ENCODE data around the gene AFAP1L2.

AFAP1L2 gene

GRCh38 chr10:114420811-114421485 lies 16.6 kb upstream of the AFAP1L2 start:
- DNase-seq: no peak
- Histone ChIP-seq H3K79me2 (ENCODE audit: low read length) (no peaks in the 10 kb centered on the region), H4K20me1 (ENCODE audit: insufficient read depth, low read length) (no peaks in the 10 kb centered on the region), H3K4me1 (ENCODE audit: low read length) (no peaks in the 10 kb centered on the region), H3K4me3 (ENCODE audit: low read length) (no peak overlapping the region), H3K9ac (ENCODE audit: low read length) (no peak overlapping the region), H3K36me3 (replicated peaks; ENCODE audit: insufficient read depth, low read length) (no peaks in the 10 kb centered on the region), H3K9me3 (replicated peaks; ENCODE audit: insufficient read depth, low read length) (no peaks in the 10 kb centered on the region), H3K4me2 (ENCODE audit: low read depth, low read length) (no peak overlapping the region), H3K27me3 (replicated peaks; ENCODE audit: insufficient read depth, low read length) (no peaks in the 10 kb centered on the region), H2AFZ (ENCODE audit: low read length) (no peak overlapping the region), H3K27ac (ENCODE audit: low read length) (no peak overlapping the region), H3K9me2 (replicated peaks; ENCODE audit: insufficient read depth, low read length) (no peaks in the 10 kb centered on the region), H3F3A (ENCODE audit: insufficient read depth, low read length) (no peaks in the 10 kb centered on the region)
- TF ChIP-seq EZH2phosphoT487 (IDR thresholded peaks at IDR 0.05; ENCODE audit: low read length) (no peak), EZH2 (optimal IDR thresholded peaks at IDR 0.05; ENCODE audit: low read depth, low read length) (no peak)
- TF ChIP-seq, protein P1, sequence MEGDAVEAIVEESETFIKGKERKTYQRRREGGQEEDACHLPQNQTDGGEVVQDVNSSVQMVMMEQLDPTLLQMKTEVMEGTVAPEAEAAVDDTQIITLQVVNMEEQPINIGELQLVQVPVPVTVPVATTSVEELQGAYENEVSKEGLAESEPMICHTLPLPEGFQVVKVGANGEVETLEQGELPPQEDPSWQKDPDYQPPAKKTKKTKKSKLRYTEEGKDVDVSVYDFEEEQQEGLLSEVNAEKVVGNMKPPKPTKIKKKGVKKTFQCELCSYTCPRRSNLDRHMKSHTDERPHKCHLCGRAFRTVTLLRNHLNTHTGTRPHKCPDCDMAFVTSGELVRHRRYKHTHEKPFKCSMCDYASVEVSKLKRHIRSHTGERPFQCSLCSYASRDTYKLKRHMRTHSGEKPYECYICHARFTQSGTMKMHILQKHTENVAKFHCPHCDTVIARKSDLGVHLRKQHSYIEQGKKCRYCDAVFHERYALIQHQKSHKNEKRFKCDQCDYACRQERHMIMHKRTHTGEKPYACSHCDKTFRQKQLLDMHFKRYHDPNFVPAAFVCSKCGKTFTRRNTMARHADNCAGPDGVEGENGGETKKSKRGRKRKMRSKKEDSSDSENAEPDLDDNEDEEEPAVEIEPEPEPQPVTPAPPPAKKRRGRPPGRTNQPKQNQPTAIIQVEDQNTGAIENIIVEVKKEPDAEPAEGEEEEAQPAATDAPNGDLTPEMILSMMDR (IDR thresholded peaks at IDR 0.05; ENCODE audit: low read length): no peak

DNA sequence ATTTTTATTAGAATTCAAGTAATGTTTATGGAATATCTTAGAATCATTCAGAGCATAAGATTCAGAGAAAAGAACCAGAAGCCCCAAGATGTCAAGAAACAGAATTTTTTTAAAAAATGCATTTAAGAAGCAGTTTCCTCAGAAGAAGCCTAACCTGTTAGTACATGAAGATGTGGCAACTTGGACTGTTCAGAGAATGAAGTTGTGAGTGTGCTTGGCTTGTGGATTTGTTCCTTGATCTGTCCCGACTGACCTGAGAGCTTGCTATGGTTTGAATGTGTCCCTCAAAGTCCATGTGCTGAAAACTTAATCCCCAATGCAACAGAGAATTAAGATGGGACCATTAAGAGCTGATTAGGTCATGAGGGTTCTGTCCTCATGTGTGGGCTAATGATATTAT lies 13.8 kb upstream of the AFAP1L2 start:
- no peak for DNase-seq
- no peaks in the 10 kb centered on the region for H4K20me1 ChIP-seq (ENCODE audit: insufficient read depth, low read length)
- H3K4me1 ChIP-seq (ENCODE audit: low read length): no peaks in the 10 kb centered on the region
- no peaks in the 10 kb centered on the region for H3K9me2 ChIP-seq (replicated peaks; ENCODE audit: insufficient read depth, low read length)
- TF ChIP-seq, protein P1 (IDR thresholded peaks at IDR 0.05; ENCODE audit: low read length): no peak
- TF ChIP-seq EZH2 (optimal IDR thresholded peaks at IDR 0.05; ENCODE audit: low read depth, low read length) (no peak), EZH2phosphoT487 (IDR thresholded peaks at IDR 0.05; ENCODE audit: low read length) (no peak)
- no peak overlapping the region for H3K9ac ChIP-seq (ENCODE audit: low read length)
- H3K4me3 ChIP-seq (ENCODE audit: low read length): no peak overlapping the region
- no peaks in the 10 kb centered on the region for H3K36me3 ChIP-seq (replicated peaks; ENCODE audit: insufficient read depth, low read length)
- H2AFZ ChIP-seq (ENCODE audit: low read length): no peak overlapping the region
- H3K27me3 ChIP-seq (replicated peaks; ENCODE audit: insufficient read depth, low read length): no peaks in the 10 kb centered on the region
- no peaks in the 10 kb centered on the region for H3K79me2 ChIP-seq (ENCODE audit: low read length)
- no peaks in the 10 kb centered on the region for H3K9me3 ChIP-seq (replicated peaks; ENCODE audit: insufficient read depth, low read length)
- no peak overlapping the region for H3K27ac ChIP-seq (ENCODE audit: low read length)
- H3K4me2 ChIP-seq (ENCODE audit: low read depth, low read length): no peak overlapping the region
- H3F3A ChIP-seq (ENCODE audit: insufficient read depth, low read length): no peaks in the 10 kb centered on the region

DNA sequence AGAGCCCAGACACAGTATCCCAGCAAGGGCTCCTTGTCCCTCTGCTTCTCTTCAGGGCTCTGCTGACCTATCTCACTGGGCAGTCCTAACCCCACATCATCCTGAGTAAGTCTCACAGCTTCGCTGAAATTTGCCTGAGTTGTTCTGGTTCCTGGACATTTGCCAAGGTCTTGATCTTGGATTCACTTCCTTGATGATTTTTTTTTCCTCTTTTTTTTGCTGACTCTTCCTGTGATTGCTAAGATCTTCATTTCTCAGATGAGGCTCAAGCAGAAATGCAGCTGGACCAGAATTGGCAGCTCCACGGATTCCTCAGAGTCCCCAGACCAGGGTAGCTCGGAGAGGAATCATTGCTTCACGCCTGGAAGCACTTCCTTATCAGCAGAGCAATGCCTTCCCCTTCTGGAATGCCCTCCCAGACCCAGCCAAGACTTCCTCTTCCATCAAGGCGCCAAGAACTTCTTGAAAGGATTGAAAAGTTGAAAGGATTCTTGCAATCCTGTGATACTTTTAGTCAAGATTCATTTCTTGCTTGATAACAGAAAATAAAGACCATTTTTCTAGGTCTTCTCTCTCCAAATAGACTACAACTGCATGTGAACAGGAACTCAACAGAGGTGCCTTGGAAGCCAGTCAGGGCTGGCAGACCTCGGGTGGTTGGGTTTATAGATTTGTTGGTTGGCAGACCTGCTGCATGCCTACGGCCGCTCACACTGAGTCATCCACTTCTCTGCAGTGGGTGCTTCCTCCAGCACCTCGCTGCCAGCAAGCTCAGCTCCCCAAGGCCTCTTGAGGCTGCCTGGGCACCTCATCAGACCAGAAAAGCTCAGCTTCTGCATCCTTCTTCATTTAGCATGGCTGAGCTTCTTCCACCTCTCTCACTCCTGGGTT lies 8.8 kb upstream of the AFAP1L2 start:
- no peak for TF ChIP-seq EZH2phosphoT487 (IDR thresholded peaks at IDR 0.05; ENCODE audit: low read length)
- TF ChIP-seq EZH2 (optimal IDR thresholded peaks at IDR 0.05; ENCODE audit: low read depth, low read length): no peak
- TF ChIP-seq, protein P1 (IDR thresholded peaks at IDR 0.05; ENCODE audit: low read length): no peak
- no peaks in the 10 kb centered on the region for H3K9me2 ChIP-seq (replicated peaks; ENCODE audit: insufficient read depth, low read length)
- H3K36me3 ChIP-seq (replicated peaks; ENCODE audit: insufficient read depth, low read length): no peaks in the 10 kb centered on the region
- no peak overlapping the region for H3K9ac ChIP-seq (ENCODE audit: low read length)
- H3K9me3 ChIP-seq (replicated peaks; ENCODE audit: insufficient read depth, low read length): no peaks in the 10 kb centered on the region
- H3K27me3 ChIP-seq (replicated peaks; ENCODE audit: insufficient read depth, low read length): no peaks in the 10 kb centered on the region
- H3K4me3 ChIP-seq (ENCODE audit: low read length): no peak overlapping the region
- DNase-seq: no peak
- H2AFZ ChIP-seq (ENCODE audit: low read length): no peak overlapping the region
- no peaks in the 10 kb centered on the region for H4K20me1 ChIP-seq (ENCODE audit: insufficient read depth, low read length)
- H3K4me2 ChIP-seq (ENCODE audit: low read depth, low read length): no peak overlapping the region
- no peak overlapping the region for H3K27ac ChIP-seq (ENCODE audit: low read length)
- H3K4me1 ChIP-seq (ENCODE audit: low read length): no peaks in the 10 kb centered on the region
- no peaks in the 10 kb centered on the region for H3F3A ChIP-seq (ENCODE audit: insufficient read depth, low read length)
- no peaks in the 10 kb centered on the region for H3K79me2 ChIP-seq (ENCODE audit: low read length)
